Activated T-helper 1 cell treated with anti-CD3 and anti-CD28 coated beads, Interleukin-2, amount 50 U/mL, for 16 hours (primary cell): ENCODE results near the gene FKBP1A.
A peak's percentile ranks its signal among the peaks of the same experiment; 100 is the strongest.

Experiments used
- DNase-seq, 2 donors: peaks; one replicate each; pipeline ENCODE4 v3.0.0-alpha.2; 2020; ENCODE audit warnings: low read depth in 1 of 2, low spot score in 1 of 2

FKBP1A gene

GRCh38 chr20:1392693-1393506 lies at the start of gene FKBP1A:
TSS of gene FKBP1A (minus strand) at chr20:1393054. CDS start at chr20:1392998, 56 bp downstream.
- peak; percentile 81 to 91 for DNase-seq

- no peak for DNase-seq
Observed at GRCh38 chr20:1442304-1442703, 49.5 kb upstream of the FKBP1A start.

GRCh38 chr20:1441133-1441532 lies 48.3 kb upstream of the FKBP1A start:
- DNase-seq, result no peak

GRCh38 chr20:1440024-1440423 lies 47.2 kb upstream of the FKBP1A start:
- DNase-seq, result no peak

- no peak for DNase-seq
Observed at GRCh38 chr20:1438361-1438760, 45.5 kb upstream of the FKBP1A start.

GRCh38 chr20:1437235-1437904 lies 44.5 kb upstream of the FKBP1A start:
- DNase-seq, result peak; percentile 66

GRCh38 chr20:1436263-1436662 lies 43.4 kb upstream of the FKBP1A start:
- DNase-seq, result no peak

GRCh38 chr20:1435337-1435699 lies 42.5 kb upstream of the FKBP1A start:
- no peak for DNase-seq

- peak in 1 of 2 donors; percentile 26 for DNase-seq
Observed at GRCh38 chr20:1434571-1435336, 41.9 kb upstream of the FKBP1A start.

GRCh38 chr20:1431158-1431557 lies 38.3 kb upstream of the FKBP1A start:
- DNase-seq, result no peak

- no peak for DNase-seq
Observed at GRCh38 chr20:1430004-1430451, 37.2 kb upstream of the FKBP1A start.

- no peak for DNase-seq
Observed at GRCh38 chr20:1429143-1429728, 36.4 kb upstream of the FKBP1A start.

GRCh38 chr20:1427457-1428054 lies 34.7 kb upstream of the FKBP1A start:
- DNase-seq, result no peak

- no peak for DNase-seq
Observed at GRCh38 chr20:1426231-1426849, 33.5 kb upstream of the FKBP1A start.

GRCh38 chr20:1424336-1424735 lies 31.5 kb upstream of the FKBP1A start:
- DNase-seq, result no peak

- no peak for DNase-seq
Observed at GRCh38 chr20:1423625-1424106, 30.8 kb upstream of the FKBP1A start.

- no peak for DNase-seq
Observed at GRCh38 chr20:1423206-1423605, 30.4 kb upstream of the FKBP1A start.

- no peak for DNase-seq
Observed at GRCh38 chr20:1422753-1423152, 29.9 kb upstream of the FKBP1A start.

GRCh38 chr20:1420066-1420465 lies 27.2 kb upstream of the FKBP1A start:
- no peak for DNase-seq

GRCh38 chr20:1418350-1418749 lies 25.5 kb upstream of the FKBP1A start:
- DNase-seq, result no peak
